ENCODE measurements around the gene LGALS7B. TPM values are rescaled to one million over a fixed set of nuclear protein-coding genes. Genes with fewer than 3 reads are reported as not detected.

Gene LGALS7B
- 0.39 to 0.75 TPM (median 0.51 TPM) in 4 of 5 replicates, not detected in the other for total RNA-seq (2022; extraction: Qiagen RNA extraction)

DNA sequence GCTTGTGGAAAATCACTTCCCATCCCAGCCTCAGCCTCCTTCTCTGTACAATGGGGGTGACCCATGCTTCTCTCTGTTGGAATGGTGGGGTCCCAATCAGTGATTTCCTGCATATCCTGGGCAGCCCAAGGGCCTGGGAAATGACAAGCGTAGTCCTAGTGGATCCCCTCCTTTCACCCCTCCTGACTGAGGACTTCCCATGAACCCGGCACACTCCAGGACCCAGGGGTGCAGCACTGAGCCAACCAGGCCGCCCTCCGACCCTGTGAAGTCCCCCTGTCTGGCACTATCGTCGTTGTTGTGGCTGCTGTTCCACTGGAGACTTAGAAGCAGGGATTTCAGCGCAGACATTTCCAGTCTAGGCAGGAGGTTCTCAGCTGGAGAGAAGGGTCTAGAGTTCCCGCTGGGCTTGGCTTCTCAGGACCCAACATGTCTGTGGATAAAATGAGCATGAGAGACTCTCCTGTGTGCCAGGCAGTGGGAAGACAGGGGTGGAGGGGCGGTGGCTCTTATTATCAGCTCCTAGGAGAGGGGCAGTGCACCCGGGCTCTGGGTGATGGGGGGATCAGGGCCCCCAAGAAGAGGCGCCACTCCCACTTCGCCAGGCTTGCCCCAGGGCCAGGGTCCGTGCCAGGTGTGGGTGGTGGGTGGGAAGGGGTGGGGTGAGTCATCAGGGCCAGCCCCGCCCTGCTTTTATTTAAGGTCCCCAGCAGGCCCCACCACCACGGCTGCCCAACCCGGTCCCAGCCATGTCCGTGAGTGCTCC is at the start of gene LGALS7B:
LGALS7B (plus strand) TSS at position 723 of the 766 bp plus-strand sequence; CDS start at position 750, 27 bp downstream.

DNA sequence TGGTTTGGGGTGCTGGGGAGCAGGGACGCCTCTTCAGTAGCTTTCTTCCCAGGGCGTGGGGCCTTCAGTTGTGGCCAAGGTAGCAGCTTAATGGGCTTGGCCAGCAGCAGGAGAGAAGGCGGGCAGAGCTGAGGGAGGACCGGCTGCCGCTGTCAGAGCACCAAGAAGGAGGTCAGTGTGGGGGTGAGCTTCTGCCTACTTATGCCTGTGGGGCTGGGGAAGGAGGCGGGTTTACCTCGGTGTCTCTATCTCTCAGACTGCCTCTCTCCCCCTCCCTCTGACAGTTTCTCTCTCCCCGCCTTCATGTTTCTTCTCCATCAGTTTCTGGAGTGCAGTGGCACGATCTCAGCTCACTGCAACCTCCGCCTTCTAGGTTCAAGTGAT is 44.7 kb upstream of the LGALS7B start, which contains the start of gene CAPN12:
CAPN12 (minus strand) TSS at position 177 of the 384 bp plus-strand sequence. CDS start 309 bp downstream, outside the sequence.

DNA sequence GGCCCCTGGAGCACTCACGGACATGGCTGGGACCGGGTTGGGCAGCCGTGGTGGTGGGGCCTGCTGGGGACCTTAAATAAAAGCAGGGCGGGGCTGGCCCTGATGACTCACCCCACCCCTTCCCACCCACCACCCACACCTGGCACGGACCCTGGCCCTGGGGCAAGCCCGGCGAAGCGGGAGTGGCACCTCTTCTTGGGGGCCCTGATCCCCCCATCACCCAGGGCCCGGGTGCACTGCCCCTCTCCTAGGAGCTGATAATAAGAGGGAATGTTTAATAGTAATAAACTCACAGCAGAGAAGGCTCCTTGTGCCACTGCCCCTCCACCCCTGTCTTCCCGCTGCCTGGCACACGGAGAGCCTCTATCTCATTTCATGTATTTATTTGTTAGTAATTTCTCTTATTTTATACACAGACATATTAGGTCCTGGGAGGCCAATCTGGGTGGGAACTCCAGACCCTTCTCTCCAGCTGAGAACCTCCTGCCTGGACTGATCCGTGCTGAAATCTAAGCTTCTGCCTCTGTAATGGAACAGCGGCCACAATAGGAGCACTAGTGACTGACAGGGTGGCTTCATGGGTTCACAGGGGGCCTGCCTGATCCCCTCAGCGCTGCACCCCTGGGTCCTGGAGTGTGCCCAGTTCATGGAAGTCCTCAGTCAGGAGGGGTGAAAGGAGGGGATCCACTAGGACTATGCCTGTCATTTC is 15.4 kb upstream of the LGALS7B start, which contains the start of gene LGALS7:
LGALS7 (minus strand) TSS at position 49 of the 709 bp plus-strand sequence; CDS start at position 24, 25 bp downstream.

DNA sequence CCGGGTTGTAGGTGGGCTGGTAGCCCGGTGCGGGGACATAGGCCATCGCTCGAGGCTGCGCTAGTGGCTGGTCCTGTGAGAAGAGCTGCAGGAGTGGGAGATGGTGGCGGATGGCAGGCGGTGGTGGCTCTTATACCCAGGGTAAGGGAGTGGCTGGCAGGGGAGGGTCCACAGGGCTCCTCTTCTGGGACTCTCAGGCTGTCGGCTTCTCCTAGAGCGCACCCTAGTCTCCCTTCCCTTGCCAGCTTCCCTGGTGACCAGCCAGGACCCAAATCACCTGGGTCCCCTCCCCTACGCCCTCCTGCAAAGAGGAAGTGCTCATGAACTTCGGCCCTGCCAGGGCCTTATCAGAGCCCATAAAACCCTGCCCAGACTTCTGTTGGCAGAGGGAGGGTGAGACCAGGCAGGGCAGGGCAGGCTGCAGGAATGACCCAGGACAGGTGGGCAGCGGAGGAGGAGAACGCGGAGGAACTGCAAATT is 23.9 kb downstream of the LGALS7B start, which contains the start of gene LGALS4:
LGALS4 (minus strand) TSS at position 105 of the 480 bp plus-strand sequence; CDS start at position 46, 59 bp downstream.

Other genes with a start within 250 kb of the LGALS7B start
- 0.40 to 0.85 TPM (median 0.72 TPM) in 5 replicates for gene MAP4K1, start 171.2 kb upstream of the LGALS7B start, total RNA-seq (2022; extraction: Qiagen RNA extraction)
- gene EIF3K, start 170.0 kb upstream of the LGALS7B start, total RNA-seq (2022; extraction: Qiagen RNA extraction), result 721 to 975 TPM (median 736 TPM) in 5 replicates
- 783 to 1,108 TPM (median 1,019 TPM) in 5 replicates for gene ACTN4, start 141.6 kb upstream of the LGALS7B start, total RNA-seq (2022; extraction: Qiagen RNA extraction)
- gene CAPN12, start 44.7 kb upstream of the LGALS7B start, total RNA-seq (2022; extraction: Qiagen RNA extraction), result 4.5 to 7.3 TPM (median 6.3 TPM) in 5 replicates
- 0.23 to 0.98 TPM (median 0.43 TPM) in 4 of 5 replicates, not detected in the other for gene LGALS7, start 15.7 kb upstream of the LGALS7B start, total RNA-seq (2022; extraction: Qiagen RNA extraction)
- gene LGALS4, start 23.7 kb downstream of the LGALS7B start, total RNA-seq (2022; extraction: Qiagen RNA extraction), result 0.22 to 0.75 TPM (median 0.34 TPM) in 5 replicates
- gene ECH1, start 42.6 kb downstream of the LGALS7B start, total RNA-seq (2022; extraction: Qiagen RNA extraction), result 282 to 399 TPM (median 290 TPM) in 5 replicates
- 314 to 354 TPM (median 328 TPM) in 5 replicates for gene HNRNPL, start 60.8 kb downstream of the LGALS7B start, total RNA-seq (2022; extraction: Qiagen RNA extraction)
- gene RINL, start 89.1 kb downstream of the LGALS7B start, total RNA-seq (2022; extraction: Qiagen RNA extraction), result 2.0 to 3.0 TPM (median 2.4 TPM) in 5 replicates
- 33.4 to 38.5 TPM (median 38.1 TPM) in 5 replicates for gene SIRT2, start 110.4 kb downstream of the LGALS7B start, total RNA-seq (2022; extraction: Qiagen RNA extraction)
- 63.7 to 125 TPM (median 100 TPM) in 5 replicates for gene NFKBIB, start 110.8 kb downstream of the LGALS7B start, total RNA-seq (2022; extraction: Qiagen RNA extraction)
- 0.18 to 1.1 TPM (median 0.62 TPM) in 5 replicates for gene CCER2, start 123.0 kb downstream of the LGALS7B start, total RNA-seq (2022; extraction: Qiagen RNA extraction)
- gene SARS2, start 141.6 kb downstream of the LGALS7B start, total RNA-seq (2022; extraction: Qiagen RNA extraction), result 53.0 to 57.1 TPM (median 54.5 TPM) in 5 replicates
- 199 to 310 TPM (median 275 TPM) in 5 replicates for gene MRPS12, start 141.7 kb downstream of the LGALS7B start, total RNA-seq (2022; extraction: Qiagen RNA extraction)
- gene FBXO17, start 186.5 kb downstream of the LGALS7B start, total RNA-seq (2022; extraction: Qiagen RNA extraction), result 62.2 to 79.7 TPM (median 78.0 TPM) in 5 replicates
- 2.8 to 5.9 TPM (median 4.2 TPM) in 5 replicates for gene FBXO27, start 243.3 kb downstream of the LGALS7B start, total RNA-seq (2022; extraction: Qiagen RNA extraction)

All from A549 treated with AZD2906 at 1 μM for 4 hours (cell line).